Measurements from ENCODE around the gene DNAJC18.

DNA sequence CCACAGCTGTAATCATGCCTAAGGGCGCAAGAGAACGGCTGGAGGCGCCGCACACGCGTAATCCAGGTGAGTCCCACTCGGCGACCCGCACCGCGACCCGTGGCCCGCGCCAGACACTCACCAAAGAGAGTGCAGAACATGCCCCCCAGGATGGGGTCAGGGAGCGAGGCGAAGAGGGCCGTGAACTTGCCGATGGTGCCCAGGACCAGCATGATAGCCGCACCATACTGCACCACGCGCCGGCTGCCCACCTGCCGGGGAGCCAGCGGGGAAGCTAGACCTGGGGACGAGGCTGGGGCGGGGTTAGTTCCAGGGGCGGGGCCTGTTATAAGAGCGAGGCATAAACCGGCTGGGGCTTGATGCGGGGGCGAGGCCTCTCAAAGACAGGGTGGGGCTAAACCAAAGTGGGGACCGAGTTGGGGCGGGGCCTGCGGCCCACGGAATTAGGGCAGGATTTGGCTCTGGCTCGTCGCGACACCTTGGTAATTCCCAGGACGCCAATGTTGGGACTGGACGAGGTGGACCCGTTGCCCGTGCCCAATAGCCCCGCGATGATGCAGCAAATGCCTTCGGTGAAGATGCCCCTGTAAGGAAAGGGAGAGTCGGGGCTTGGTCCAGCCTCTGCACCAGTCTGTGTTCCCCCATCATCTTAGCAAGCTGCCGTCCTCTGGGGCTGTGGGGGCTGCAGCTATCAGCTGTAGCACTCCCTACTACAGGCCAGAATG lies 61.1 kb downstream of the DNAJC18 start:
- no peak for TF ChIP-seq POLR2A (IDR thresholded peaks at IDR 0.05)
- TF ChIP-seq, protein P1, sequence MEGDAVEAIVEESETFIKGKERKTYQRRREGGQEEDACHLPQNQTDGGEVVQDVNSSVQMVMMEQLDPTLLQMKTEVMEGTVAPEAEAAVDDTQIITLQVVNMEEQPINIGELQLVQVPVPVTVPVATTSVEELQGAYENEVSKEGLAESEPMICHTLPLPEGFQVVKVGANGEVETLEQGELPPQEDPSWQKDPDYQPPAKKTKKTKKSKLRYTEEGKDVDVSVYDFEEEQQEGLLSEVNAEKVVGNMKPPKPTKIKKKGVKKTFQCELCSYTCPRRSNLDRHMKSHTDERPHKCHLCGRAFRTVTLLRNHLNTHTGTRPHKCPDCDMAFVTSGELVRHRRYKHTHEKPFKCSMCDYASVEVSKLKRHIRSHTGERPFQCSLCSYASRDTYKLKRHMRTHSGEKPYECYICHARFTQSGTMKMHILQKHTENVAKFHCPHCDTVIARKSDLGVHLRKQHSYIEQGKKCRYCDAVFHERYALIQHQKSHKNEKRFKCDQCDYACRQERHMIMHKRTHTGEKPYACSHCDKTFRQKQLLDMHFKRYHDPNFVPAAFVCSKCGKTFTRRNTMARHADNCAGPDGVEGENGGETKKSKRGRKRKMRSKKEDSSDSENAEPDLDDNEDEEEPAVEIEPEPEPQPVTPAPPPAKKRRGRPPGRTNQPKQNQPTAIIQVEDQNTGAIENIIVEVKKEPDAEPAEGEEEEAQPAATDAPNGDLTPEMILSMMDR (IDR thresholded peaks at IDR 0.05), result no peak

All from gastroesophageal sphincter (tissue), 3 donors.